Glutamatergic neuron (in vitro differentiated cells): Measurements from ENCODE around the gene LMO1. TPM values are rescaled to one million over a fixed set of nuclear protein-coding genes. Genes with fewer than 3 reads are reported as not detected.

ENCODE experiments used
- DNase-seq: peaks from one replicate; pipeline ENCODE4 v3.0.0; 2022
- H3K27ac Mint-ChIP-seq: one replicate; pipeline ENCODE4 v1.8.0; 2020; ENCODE audit warnings: mild to moderate bottlenecking, mixed read lengths, inconsistent platforms; ENCODE audit not compliant: unreplicated experiment
- H3K27me3 Mint-ChIP-seq: one replicate; pipeline ENCODE4 v1.8.0; 2020; ENCODE audit warnings: mild to moderate bottlenecking, moderate library complexity, mixed read lengths, inconsistent platforms; ENCODE audit not compliant: unreplicated experiment
- H3K36me3 Mint-ChIP-seq: one replicate; pipeline ENCODE4 v1.8.0; 2020; ENCODE audit warnings: mild to moderate bottlenecking, mixed read lengths, inconsistent platforms; ENCODE audit not compliant: unreplicated experiment
- H3K4me1 Mint-ChIP-seq: one replicate; pipeline ENCODE4 v1.8.0; 2020; ENCODE audit warnings: mild to moderate bottlenecking, low read depth, mixed read lengths, inconsistent platforms; ENCODE audit not compliant: unreplicated experiment
- H3K4me3 Mint-ChIP-seq: one replicate; pipeline ENCODE4 v1.8.0; 2020; ENCODE audit warnings: mild to moderate bottlenecking, mixed read lengths, inconsistent platforms; ENCODE audit not compliant: unreplicated experiment
- H3K9me3 Mint-ChIP-seq: one replicate; pipeline ENCODE4 v1.8.0; 2020; ENCODE audit warnings: mild to moderate bottlenecking, moderate library complexity, mixed read lengths, inconsistent platforms; ENCODE audit not compliant: unreplicated experiment
- CTCF ChIP-seq: fragments of 200-600 bp; sonication (generic); IDR thresholded peaks from one replicate; pipeline ENCODE4 v1.5.0; 2021; ENCODE audit not compliant: partially characterized antibody, unreplicated experiment
- total RNA-seq: library from RNA; stranded (reverse); fragmentation: NEBNext Ultra II Directional; extraction: Animal tissue kit (Norgen Biotek cat#: 25700); gene quantifications from one replicate; pipeline ENCODE4 v1.2.1, GENCODE V29; 2021; ENCODE audit not compliant: unreplicated experiment

Gene LMO1
- total RNA-seq, 1 donor from 2014 or later: 5.7 TPM

- H3K9me3 Mint-ChIP-seq: peaks cover 2% of the 10 kb centered on the region
- H3K27ac Mint-ChIP-seq: no peak overlapping the region
- H3K27me3 Mint-ChIP-seq: peaks cover 6% of the 10 kb centered on the region
- peaks cover 23% of the 10 kb centered on the region for H3K4me1 Mint-ChIP-seq
- H3K4me3 Mint-ChIP-seq: no peak overlapping the region
- no peak for DNase-seq
- TF ChIP-seq CTCF: no peak
- no peaks in the 10 kb centered on the region for H3K36me3 Mint-ChIP-seq
These were observed 31.3 kb downstream of the LMO1 start for GRCh38 chr11:8232414-8232813.

GRCh38 chr11:8231979-8232378 lies 31.7 kb downstream of the LMO1 start:
- peaks cover 20% of the 10 kb centered on the region for H3K4me1 Mint-ChIP-seq
- H3K27ac Mint-ChIP-seq: no peak overlapping the region
- no peak for DNase-seq
- H3K27me3 Mint-ChIP-seq: peaks cover 6% of the 10 kb centered on the region
- H3K9me3 Mint-ChIP-seq: peaks cover 2% of the 10 kb centered on the region
- no peak overlapping the region for H3K4me3 Mint-ChIP-seq
- TF ChIP-seq CTCF: no peak
- H3K36me3 Mint-ChIP-seq: no peaks in the 10 kb centered on the region

- peaks cover 17% of the 10 kb centered on the region for H3K4me1 Mint-ChIP-seq
These were observed 32.5 kb downstream of the LMO1 start for GRCh38 chr11:8230921-8231847.

GRCh38 chr11:8230178-8230859 lies 33.4 kb downstream of the LMO1 start:
- peaks cover 2% of the 10 kb centered on the region for H3K27me3 Mint-ChIP-seq
- peak; percentile 7 for DNase-seq
- peaks cover 2% of the 10 kb centered on the region for H3K9me3 Mint-ChIP-seq
- H3K4me3 Mint-ChIP-seq: no peak overlapping the region
- no peak for TF ChIP-seq CTCF
- H3K36me3 Mint-ChIP-seq: no peaks in the 10 kb centered on the region
- peaks cover 19% of the 10 kb centered on the region for H3K4me1 Mint-ChIP-seq
- no peak overlapping the region for H3K27ac Mint-ChIP-seq

More at GRCh38 chr11:8230921-8231847, 32.5 kb downstream of the LMO1 start:
- Mint-ChIP-seq H3K9me3 (peaks cover 2% of the 10 kb centered on the region), H3K27me3 (peaks cover 4% of the 10 kb centered on the region), H3K27ac (no peak overlapping the region), H3K4me3 (no peak overlapping the region), H3K36me3 (no peaks in the 10 kb centered on the region)
- no peak for TF ChIP-seq CTCF
- no peak for DNase-seq
